H1 (cell line): ENCODE measurements around the gene SLC9A3. TPM values are rescaled to one million over a fixed set of nuclear protein-coding genes. Genes with fewer than 3 reads are reported as not detected.

Experiments used
- GABPA ChIP-seq: IDR thresholded peaks from 2 replicates; pipeline ENCODE4 v1.6.1; 2011; ENCODE audit warnings: mild to moderate bottlenecking, low read length, moderate library complexity, borderline replicate concordance; ENCODE audit not compliant: insufficient read depth
- polyA plus RNA-seq, 7 experiments: library from polyadenylated mRNA; depleted of rRNA in 3 of 7; stranded (reverse) in 5 of 7; unstranded in 2 of 7; fragments of >200 nt in 5 of 7; fragments of 200-250 nt in 2 of 7; gene quantifications; 1 replicate in 5 of 7; 2 replicates in 1 of 7; 4 replicates in 1 of 7; pipeline versions ENCODE4 v1.2.1 to v1.2.3, GENCODE V29; 2011 to 2013; ENCODE audit warnings: missing spikeins in 2 of 7, mixed read lengths in 2 of 7
- total RNA-seq: library from RNA; stranded (reverse); fragmentation: NEBNext Ultra II Directional; extraction: Animal tissue kit (Norgen Biotek cat#: 25700); gene quantifications from 2 replicates; pipeline ENCODE4 v1.2.1, GENCODE V29; 2021

The SLC9A3 gene
- total and polyA plus RNA-seq, 2 of the 8 experiments (the other 6 are each of a cell fraction or from before 2014, with no cell fraction given) = 0.95 to 1.0 TPM

GRCh38 chr5:431001-431710 is 93.1 kb downstream of the SLC9A3 start (continued):
- TF ChIP-seq GABPA = 0 out of 2 replicates have a peak, but pooled peaks have one; percentile 57
